Measurements from ENCODE around the gene SPEN. TPM values are rescaled to one million over a fixed set of nuclear protein-coding genes. Genes with fewer than 3 reads are reported as not detected.

SPEN gene
- total and polyA plus RNA-seq, 10 of the 15 experiments (the other 5 are each of a cell fraction or from before 2014, with no cell fraction given), result 5.2 to 58.7 (median 20.1) TPM

GRCh38 chr1:15985611-15986297, 138.2 kb downstream of the SPEN start (continued):
- TF ChIP-seq CUX1 (IDR thresholded peaks at IDR 0.05; ENCODE audit: insufficient replicate concordance, low read depth, low read length), result no peak
- TF ChIP-seq CEBPZ (IDR thresholded peaks at IDR 0.05; ENCODE audit: low read depth, low read length), result no peak
- TF ChIP-seq ATF3 (IDR thresholded peaks at IDR 0.05; ENCODE audit: borderline replicate concordance, extremely low read depth, low read depth, low read length), result no peak
- TF ChIP-seq MXI1 (IDR thresholded peaks at IDR 0.05; ENCODE audit: low read depth, low read length), result no peak
- TF ChIP-seq ATF7 (IDR thresholded peaks at IDR 0.05; ENCODE audit: low read depth), result no peak
- no peak for TF ChIP-seq ZNF217 (IDR thresholded peaks at IDR 0.05)
- TF ChIP-seq USF2 (IDR thresholded peaks at IDR 0.05; ENCODE audit: borderline replicate concordance, low read depth, low read length), result no peak
- no peak for TF ChIP-seq RELA (IDR thresholded peaks at IDR 0.05; ENCODE audit: borderline replicate concordance, partially characterized antibody)
- no peak for TF ChIP-seq BACH1 (IDR thresholded peaks at IDR 0.05; ENCODE audit: borderline replicate concordance)
